ENCODE measurements around the gene PATJ.

The PATJ gene

DNA sequence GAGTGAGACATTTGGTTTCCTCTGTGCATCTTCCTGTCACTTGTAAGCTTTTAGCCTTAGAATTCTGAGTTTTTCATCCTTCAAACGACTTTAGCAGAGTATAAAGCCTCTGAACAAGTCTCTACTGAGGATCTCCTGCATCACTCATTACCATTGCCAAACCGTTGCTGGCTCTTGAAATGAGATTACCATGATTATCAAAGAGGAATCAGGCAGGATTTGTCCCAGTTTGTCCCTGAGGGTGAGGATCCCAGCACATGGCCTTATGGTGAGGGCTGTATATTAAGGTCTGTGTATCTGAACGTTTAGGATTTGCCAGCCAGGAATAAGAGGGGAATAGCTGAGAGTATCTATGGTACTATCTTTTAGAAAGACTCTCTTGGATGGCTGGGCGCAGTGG lies 282.9 kb downstream of the PATJ start:
- H3K4me3 ChIP-seq (ENCODE audit: low read length): no peak overlapping the region
- no peak for DNase-seq (ENCODE audit: low read depth)
- TF ChIP-seq, protein P1, sequence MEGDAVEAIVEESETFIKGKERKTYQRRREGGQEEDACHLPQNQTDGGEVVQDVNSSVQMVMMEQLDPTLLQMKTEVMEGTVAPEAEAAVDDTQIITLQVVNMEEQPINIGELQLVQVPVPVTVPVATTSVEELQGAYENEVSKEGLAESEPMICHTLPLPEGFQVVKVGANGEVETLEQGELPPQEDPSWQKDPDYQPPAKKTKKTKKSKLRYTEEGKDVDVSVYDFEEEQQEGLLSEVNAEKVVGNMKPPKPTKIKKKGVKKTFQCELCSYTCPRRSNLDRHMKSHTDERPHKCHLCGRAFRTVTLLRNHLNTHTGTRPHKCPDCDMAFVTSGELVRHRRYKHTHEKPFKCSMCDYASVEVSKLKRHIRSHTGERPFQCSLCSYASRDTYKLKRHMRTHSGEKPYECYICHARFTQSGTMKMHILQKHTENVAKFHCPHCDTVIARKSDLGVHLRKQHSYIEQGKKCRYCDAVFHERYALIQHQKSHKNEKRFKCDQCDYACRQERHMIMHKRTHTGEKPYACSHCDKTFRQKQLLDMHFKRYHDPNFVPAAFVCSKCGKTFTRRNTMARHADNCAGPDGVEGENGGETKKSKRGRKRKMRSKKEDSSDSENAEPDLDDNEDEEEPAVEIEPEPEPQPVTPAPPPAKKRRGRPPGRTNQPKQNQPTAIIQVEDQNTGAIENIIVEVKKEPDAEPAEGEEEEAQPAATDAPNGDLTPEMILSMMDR (conservative IDR thresholded peaks at IDR 0.05; ENCODE audit: low read length): no peak

DNA sequence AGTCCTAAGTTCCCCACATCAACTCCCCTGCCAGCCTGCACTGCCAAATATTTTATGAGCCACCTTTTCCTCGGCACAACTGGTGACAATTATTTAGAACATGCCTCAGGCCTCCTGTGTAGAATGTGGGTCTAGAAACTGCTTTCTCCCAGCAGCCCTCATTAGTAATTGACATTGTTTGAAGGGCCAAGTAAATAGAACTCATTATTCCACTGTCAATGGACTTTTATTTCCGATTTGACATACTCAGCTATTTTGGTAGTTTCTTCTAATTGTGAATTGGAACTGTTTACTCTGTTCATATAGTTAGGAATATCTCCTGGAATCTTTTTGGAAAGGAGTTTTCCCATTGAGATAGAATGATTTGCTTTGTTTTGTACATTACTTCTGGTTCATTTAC lies 283.6 kb downstream of the PATJ start:
- TF ChIP-seq, protein P1 (conservative IDR thresholded peaks at IDR 0.05; ENCODE audit: low read length): no peak
- no peak overlapping the region for H3K4me3 ChIP-seq (ENCODE audit: low read length)
- no peak for DNase-seq (ENCODE audit: low read depth)

GRCh38 chr1:62029704-62030103 lies 287.4 kb downstream of the PATJ start:
- no peak for DNase-seq (ENCODE audit: low read depth)
- H3K4me3 ChIP-seq (ENCODE audit: low read length): no peak overlapping the region
- TF ChIP-seq, protein P1 (conservative IDR thresholded peaks at IDR 0.05; ENCODE audit: low read length): no peak

DNA sequence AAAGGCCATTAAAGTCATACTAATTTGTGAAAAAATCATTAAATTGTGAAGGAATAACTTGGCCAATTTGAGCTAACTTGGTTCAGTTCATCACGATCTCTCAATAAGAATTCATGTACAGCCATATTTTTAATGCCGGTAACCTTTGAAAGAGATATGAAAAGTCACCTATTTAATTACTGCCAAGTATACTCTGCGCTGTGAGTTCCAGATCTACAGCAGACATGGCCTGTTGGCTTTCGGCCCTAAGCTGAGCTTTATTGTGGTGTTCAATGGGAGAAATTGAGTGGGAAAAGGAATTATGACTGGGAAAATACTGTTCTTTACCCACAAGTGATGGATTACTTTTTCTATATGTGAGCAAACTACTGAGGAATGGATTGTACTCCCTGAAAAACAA lies 292.5 kb downstream of the PATJ start:
- no peak for DNase-seq (ENCODE audit: low read depth)
- H3K4me3 ChIP-seq (ENCODE audit: low read length): no peak overlapping the region
- TF ChIP-seq, protein P1 (conservative IDR thresholded peaks at IDR 0.05; ENCODE audit: low read length): no peak

- TF ChIP-seq, protein P1 (conservative IDR thresholded peaks at IDR 0.05; ENCODE audit: low read length): no peak
- no peak overlapping the region for H3K4me3 ChIP-seq (ENCODE audit: low read length)
- DNase-seq (ENCODE audit: low read depth): no peak
These were observed 295.0 kb downstream of the PATJ start for GRCh38 chr1:62037274-62037673.

DNA sequence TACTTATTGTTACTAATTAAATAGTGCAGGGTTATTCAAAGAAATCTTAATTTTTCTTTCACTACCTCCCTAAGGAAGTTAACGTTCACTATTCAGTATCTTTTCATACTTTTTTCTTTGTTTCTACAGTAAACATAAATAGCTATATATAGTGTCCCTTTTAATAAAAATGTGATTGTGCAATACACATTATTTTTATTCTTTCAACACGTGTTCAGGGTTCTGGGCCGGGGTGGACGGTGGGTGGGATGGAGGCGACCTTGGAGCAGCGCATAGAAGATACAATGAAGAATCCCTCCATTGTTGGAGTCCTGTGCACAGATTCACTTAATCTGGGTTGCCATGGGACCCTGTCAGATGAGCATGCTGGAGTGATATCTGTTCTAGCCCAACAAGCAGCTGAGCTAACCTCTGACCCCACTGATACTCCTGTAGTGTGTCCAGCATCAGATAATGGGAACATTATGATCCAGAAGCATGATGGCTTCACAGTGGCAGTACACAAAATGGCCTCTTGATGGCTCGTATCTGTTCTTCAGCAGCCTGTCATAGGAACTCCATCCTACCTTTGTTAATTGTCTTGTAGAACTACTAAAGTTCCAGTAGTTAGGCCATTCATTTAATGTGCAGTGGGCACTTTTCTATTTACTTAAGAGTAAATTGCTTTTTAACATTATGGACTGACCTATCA lies 296.5 kb downstream of the PATJ start:
- TF ChIP-seq, protein P1 (conservative IDR thresholded peaks at IDR 0.05; ENCODE audit: low read length): no peak
- no peak for DNase-seq (ENCODE audit: low read depth)
- no peak overlapping the region for H3K4me3 ChIP-seq (ENCODE audit: low read length)

- DNase-seq (ENCODE audit: low read depth): no peak
- TF ChIP-seq, protein P1 (conservative IDR thresholded peaks at IDR 0.05; ENCODE audit: low read length): no peak
- H3K4me3 ChIP-seq (ENCODE audit: low read length): no peak overlapping the region
These were observed 298.2 kb downstream of the PATJ start for GRCh38 chr1:62040450-62040849.
